AG04449 (cell line): ENCODE data around the gene TMEM170B.
A peak's percentile ranks its signal among the peaks of the same experiment; 100 is the strongest.

Experiments
- CTCF ChIA-PET: fragments of 350-600 bp; formaldehyde crosslinking; extraction: SDS; loops from one replicate; lab custom pipeline; 2021; ENCODE audit warnings: antibody characterized with exemption; lab: Yijun Ruan, JAX
- POLR2A ChIA-PET: fragments of 400-600, 350-600 bp; formaldehyde crosslinking; extraction: SDS; loops from one replicate; lab custom pipeline; 2020; ENCODE audit warnings: antibody characterized with exemption, inconsistent platforms; lab: Yijun Ruan, JAX
- DNase-seq: peaks from one replicate; pipeline ENCODE4 v3.0.0-alpha.2; 2010; ENCODE audit warnings: low read depth, low spot score
- H3K4me3 ChIP-seq: 2 replicates; pipeline ENCODE4 v1.5.1; 2011; ENCODE audit warnings: low read depth, mild to moderate bottlenecking, control low read depth, low read length
- CTCF ChIP-seq: IDR thresholded peaks from one replicate; pipeline ENCODE4 v1.5.1; 2011; ENCODE audit warnings: mild to moderate bottlenecking, moderate library complexity, low read length, control low read depth, inconsistent platforms; ENCODE audit not compliant: insufficient read depth; ENCODE audit errors: missing control alignments

The TMEM170B gene

GRCh38 chr6:11500008-11500407, 37.5 kb upstream of the TMEM170B start:
- CTCF ChIA-PET, result interaction anchor here (1.0 to 6.7 kb wide), 7 partner anchors 9 to 548 kb away, joined by 3 to 115 read pairs (median 8); no protein-coding TSS in a partner anchor
- DNase-seq, result peak; percentile 33
- POLR2A ChIA-PET, result no interaction called here
- TF ChIP-seq CTCF, result no peak
- H3K4me3 ChIP-seq, result no peak overlapping the region

GRCh38 chr6:11509471-11509870, 28.1 kb upstream of the TMEM170B start:
- POLR2A ChIA-PET, result no interaction called here
- CTCF ChIA-PET, result interaction anchor here (0.7 to 1.9 kb wide), 4 partner anchors 9 to 554 kb away, joined by 3 to 10 read pairs (median 4); no protein-coding TSS in a partner anchor
- H3K4me3 ChIP-seq, result no peak overlapping the region

GRCh38 chr6:11514672-11515071, 22.9 kb upstream of the TMEM170B start:
- no peak for DNase-seq
- CTCF ChIA-PET, result interaction anchor here (1.8 kb wide), 1 partner anchor 18 kb away, joined by 9 read pairs; no protein-coding TSS in a partner anchor
- POLR2A ChIA-PET, result no interaction called here
- no peak overlapping the region for H3K4me3 ChIP-seq
- no peak for TF ChIP-seq CTCF

More at GRCh38 chr6:11509471-11509870, 28.1 kb upstream of the TMEM170B start:
- no peak for TF ChIP-seq CTCF
- DNase-seq, result no peak

GRCh38 chr6:11515763-11516162, 21.8 kb upstream of the TMEM170B start:
- ChIA-PET CTCF (interaction anchor here (1.8 kb wide), 1 partner anchor 20 kb away, joined by 9 read pairs; no protein-coding TSS in a partner anchor), POLR2A (no interaction called here)
- no peak overlapping the region for H3K4me3 ChIP-seq
- no peak for DNase-seq
- no peak for TF ChIP-seq CTCF

- DNase-seq, result no peak
- ChIA-PET POLR2A (no interaction called here), CTCF (no interaction called here)
- H3K4me3 ChIP-seq, result no peak overlapping the region
- no peak for TF ChIP-seq CTCF
Measured at GRCh38 chr6:11522812-11523605, 14.5 kb upstream of the TMEM170B start.

- no peak overlapping the region for H3K4me3 ChIP-seq
- TF ChIP-seq CTCF, result no peak
- ChIA-PET POLR2A (no interaction called here), CTCF (no interaction called here)
- peak; percentile 12 for DNase-seq
Measured at GRCh38 chr6:11525468-11526155, 11.9 kb upstream of the TMEM170B start.
